Activated CD4-positive, CD25-positive, alpha-beta regulatory T cell treated with anti-CD3 and anti-CD28 coated beads, Interleukin-2, amount 50 U/mL, for 16 hours (primary cell): ENCODE data around the gene RGS8.

Source experiments
- DNase-seq: peaks from one replicate; pipeline ENCODE4 v3.0.0-alpha.2; 2020; ENCODE audit warnings: low read depth, low spot score

The RGS8 gene

GRCh38 chr1:182672487-182672836 lies 11.9 kb downstream of the RGS8 start:
- DNase-seq, result no peak

DNA sequence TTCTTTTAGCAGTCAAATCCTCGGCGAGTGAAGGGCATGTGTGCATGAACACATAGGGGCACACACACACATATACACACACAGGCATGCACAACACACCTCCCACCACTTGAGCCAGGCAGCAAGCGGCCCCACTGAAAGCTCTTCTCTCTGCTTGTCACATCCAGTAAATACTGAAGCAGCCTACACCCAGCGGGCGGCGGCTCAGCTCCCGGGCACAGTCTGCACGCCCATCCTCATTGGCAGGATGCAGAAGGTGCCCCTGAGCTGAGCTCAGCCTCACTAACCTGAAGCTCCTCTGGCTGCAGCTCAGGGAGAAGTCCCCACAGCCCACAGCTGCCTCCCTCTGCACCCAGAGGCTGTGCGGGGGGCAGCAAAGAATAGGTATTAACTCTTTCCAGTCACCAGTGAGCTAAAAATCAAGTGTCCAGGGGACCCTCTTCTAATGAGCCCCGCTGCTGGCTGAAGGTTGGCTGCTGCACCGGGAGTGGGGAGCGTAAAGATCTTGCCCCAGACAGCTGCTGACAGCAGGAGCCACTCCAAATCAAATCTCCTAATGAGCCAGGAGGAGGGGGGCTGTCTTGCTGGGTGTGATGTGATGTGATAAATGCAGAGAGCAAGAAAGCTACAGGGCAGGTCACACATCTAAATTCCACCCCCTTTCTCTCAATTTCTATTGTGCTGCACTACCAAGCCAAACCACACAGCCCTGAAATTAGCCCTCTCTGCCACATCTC lies 12.5 kb downstream of the RGS8 start:
- DNase-seq, result no peak

DNA sequence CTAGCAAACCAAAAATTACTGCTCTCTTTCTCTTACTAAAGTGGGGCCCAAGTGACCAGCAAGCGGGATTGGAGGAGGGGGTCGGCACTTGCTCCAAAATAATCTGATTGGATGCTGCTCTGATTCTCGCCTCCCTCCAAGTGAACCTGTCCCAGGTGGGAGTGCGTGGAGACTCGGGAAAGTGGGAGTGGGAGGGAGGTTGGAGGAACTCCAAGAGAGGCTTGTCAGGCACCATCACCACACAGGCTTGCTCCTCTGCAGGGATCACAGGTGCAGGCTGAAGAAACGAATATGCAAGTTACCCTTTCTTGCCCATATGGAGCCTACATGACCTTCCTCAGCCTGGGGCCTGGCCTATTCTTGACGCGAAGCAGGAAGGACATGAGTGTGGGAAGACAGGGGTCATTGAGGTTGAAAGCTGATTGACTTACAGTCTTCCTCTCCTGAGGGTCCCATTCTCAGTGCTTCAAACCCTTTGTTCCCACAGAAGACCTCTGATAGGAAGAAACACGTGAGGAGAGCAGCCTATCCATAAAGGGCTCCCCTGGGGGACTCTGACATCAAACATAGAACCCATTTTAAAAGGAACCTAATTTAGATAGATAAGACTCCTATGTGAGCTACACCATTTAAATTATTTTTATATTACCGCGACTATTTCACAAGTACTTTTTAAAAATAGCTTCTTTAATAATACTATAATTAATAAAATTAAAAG lies 14.2 kb downstream of the RGS8 start:
- DNase-seq, result no peak

DNA sequence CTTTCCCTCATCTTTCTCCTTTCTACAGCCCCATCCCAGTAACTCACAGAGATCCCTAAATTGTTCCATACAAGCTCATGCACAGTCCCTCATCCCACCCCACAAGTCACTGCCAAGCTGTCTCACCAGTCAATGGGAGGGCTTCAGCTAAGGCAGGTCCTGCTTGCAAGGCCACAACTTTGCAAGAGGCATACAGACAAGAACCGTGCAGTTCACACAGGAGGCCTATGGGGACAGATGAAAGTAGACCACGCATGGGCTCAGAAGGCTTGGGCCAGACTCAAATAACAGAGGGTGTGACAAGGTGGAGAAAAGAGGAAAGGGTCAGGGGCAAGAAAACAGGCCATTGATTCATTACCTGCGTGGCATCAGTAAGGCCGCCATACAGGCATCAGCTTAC lies 15.1 kb downstream of the RGS8 start:
- DNase-seq, result no peak

DNA sequence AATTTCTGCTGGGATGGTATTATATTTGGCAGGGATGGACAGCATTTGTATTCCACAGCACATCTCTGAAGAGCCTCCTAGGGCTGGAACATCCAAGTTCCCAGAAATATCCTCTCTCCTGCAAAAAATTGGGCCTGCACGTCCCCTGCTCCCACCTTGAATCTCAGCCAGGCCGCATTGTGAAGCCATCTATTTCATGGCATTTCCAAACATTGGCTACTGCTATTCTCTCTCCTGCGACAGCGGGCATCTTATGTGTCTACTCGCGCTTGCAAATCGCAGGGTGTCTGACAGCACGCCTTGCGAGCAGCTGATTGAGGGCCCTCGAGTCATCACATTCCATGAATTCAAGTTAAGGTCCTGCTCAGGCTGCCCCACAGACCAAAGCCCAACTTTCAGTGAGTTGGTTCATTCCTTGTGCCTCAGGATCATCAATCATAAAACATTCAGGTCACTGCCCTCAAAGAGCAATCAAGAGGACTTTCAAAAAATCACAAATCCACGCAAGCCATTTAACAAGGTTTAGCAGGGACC lies 15.8 kb downstream of the RGS8 start:
- DNase-seq, result no peak

GRCh38 chr1:182667848-182668505 lies 16.4 kb downstream of the RGS8 start:
- no peak for DNase-seq

GRCh38 chr1:182666706-182667105 lies 17.7 kb downstream of the RGS8 start:
- no peak for DNase-seq

DNA sequence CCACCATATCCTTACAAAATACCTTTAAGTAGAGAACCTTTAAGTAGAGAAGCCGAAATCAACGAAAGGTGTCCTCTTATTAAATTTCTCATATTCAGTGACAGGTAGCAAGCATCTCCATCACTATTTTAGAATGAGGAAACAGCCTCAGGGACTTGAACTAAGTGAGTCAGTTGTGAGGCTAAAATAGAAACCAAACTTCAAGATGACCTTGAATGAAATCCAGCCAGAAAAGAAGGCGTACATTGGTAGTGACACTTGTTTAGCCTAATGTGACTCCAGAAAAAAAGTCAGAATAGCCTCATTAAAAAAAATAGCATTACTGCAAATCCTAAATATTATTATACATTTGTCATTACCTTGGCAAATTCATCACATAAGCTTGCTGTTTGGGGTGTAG lies 20.1 kb downstream of the RGS8 start:
- DNase-seq, result no peak

GRCh38 chr1:182662956-182663355 lies 21.4 kb downstream of the RGS8 start:
- no peak for DNase-seq

DNA sequence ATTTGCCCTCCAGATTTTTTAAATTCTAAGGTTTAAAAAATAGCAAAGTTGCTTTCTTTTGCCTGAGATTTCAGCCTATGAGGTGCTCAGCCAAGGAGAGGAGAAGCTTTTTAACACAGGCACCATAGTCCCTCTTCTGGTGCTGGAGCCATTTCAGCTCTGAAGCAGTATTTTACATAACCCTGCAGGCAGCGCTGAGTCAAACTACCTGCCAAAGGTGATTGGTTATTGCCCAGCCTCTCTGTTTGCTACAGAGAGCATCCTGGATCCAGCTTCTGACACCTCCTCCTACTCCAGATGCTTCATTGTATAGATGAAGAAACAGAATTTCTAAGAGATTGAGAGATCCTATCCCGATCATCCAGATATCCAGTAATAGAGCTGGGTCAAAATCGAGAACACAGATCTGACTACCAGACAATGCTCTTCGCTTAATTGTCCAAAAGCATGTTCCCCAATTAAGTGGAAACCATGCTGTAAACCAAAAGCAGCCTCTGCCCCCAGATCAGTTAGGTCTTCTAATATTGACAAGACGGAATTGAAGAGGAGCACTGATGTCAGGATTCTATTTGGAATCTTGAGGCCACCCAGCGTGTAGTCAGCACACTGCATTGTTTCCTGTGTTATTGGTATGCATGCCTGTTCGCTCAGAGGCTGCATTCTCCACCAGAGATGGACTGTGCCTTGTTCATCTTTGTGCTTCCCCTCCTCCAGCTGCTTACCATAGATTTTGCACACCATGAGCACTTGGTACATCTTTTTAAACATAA lies 22.1 kb downstream of the RGS8 start:
- DNase-seq, result no peak

DNA sequence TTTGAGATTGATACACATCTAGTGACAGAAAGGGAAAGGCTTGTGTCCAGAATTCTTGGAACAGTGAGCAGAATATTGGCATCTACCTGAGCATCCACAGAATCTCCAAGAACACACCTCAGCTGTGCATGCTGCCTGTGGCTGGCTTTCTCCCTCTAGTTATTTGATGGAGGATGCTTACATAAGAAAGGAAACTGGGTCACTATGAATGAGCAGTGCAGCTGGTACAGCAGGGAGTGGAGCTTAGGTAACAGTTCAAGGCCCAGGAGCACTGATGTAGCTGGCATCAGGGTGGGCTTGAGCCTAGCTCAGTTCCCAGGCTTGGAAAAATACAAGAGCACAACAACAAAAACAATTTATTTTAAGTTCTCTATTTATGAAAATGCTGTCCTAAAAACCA lies 26.3 kb downstream of the RGS8 start:
- no peak for DNase-seq

- DNase-seq, result no peak
These were observed 27.5 kb downstream of the RGS8 start for GRCh38 chr1:182656842-182657397.

DNA sequence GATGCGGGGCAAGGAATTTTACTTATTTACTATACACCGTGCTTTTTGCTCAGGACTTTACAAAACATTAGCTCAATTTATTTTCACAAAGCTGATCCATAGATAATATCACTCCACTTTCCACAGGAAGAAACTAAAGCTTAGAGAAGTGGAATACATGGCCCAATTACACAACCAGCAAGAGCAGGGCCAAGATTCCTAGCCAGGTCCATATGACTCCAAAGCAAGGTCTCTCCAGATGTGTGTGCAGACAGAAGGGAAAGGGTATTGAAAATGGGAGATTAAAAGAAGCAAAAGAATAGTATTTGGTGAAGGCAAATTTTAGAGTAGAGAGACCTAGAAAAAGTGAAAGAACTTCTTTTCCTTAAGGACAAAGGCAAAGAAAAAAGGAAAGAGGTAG lies 30.4 kb downstream of the RGS8 start:
- DNase-seq, result no peak

GRCh38 chr1:182652933-182653332 lies 31.5 kb downstream of the RGS8 start:
- DNase-seq, result no peak

GRCh38 chr1:182651339-182651724 lies 33.1 kb downstream of the RGS8 start:
- no peak for DNase-seq

DNA sequence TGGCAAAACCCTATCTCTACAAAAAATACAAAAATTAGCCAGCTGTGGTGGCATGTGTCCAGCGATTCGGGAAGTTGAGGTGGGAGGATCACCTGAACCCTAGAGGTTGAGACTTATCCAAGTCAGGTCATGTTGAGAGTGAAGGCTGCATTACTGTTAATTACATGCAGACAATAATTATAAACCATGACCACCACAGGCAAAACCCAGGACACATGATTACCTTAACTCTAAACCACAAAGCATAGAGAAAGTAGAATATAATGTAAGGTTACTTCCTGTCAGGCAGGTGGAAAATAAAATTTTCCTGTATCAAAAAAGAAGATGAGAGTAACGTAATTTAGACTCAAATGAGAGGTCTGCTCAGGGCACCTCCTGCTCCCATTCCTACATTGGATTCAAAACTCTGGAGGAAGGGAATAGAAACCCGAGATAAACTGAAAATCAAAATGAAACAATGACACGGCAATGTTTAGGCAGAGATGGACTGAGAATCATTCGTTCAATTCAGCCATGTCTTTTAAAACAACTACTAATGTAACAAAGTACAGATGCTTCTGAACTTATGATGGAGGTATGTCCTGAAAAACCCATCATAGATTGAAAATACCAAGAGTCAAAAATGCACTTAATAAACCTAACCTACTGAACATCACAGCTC lies 33.6 kb downstream of the RGS8 start:
- DNase-seq, result no peak

DNA sequence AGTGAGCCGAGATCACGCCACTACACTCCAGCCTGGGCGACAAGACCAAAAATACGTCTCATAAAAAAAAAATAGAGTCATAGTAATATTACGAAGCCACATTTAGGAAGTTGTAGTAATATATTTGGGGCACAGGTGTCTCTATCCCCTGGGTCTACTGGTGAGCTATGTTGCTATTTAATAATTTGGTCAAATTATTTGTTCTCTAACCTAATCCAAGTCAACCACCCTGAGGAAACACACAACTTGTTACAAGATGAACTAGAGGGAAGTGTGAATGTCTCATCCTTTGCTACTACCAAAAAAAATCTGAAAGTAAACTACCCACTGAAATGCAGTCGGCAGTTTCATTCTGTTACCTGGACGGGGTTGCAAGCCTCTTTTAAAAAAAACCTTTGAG lies 35.3 kb downstream of the RGS8 start:
- no peak for DNase-seq

DNA sequence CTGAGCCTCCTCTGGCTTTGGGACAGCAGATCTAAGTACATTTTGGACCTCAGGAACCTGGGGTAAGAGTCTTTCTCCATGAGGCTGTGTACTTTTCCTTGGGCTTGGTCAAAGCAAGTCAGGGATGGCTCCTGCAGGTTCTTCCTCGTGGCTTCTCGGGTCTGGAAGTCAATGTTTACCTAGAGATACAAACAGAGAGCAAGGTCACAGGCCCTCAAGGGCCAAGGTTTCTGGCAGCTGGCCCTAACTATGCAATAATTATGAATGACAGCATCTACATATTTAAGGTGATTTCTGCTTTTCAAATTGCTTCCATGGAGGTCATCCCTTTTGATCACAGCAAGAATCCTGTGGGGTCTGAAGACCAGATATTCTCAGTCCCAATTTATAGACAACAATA lies 37.6 kb downstream of the RGS8 start:
- DNase-seq, result no peak

DNA sequence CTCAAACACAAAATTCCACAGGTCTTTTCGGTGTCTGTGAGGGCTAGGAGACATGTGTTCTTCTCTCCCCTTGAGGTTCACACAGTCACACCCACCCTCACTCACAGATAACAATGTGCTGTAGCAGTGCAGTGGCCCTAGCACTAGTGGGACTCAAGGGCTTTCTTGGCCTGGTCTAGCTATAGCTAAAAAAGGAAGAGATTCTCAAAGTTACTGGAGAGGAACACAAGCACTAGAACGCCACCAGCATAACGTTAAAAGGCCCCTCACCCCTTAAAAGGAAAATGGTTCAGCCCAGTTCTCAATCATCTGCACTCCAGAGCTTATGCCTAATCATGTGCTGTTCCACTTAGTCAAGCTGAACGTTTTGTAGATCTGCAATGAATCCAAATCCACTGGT lies 39.5 kb downstream of the RGS8 start:
- no peak for DNase-seq

DNA sequence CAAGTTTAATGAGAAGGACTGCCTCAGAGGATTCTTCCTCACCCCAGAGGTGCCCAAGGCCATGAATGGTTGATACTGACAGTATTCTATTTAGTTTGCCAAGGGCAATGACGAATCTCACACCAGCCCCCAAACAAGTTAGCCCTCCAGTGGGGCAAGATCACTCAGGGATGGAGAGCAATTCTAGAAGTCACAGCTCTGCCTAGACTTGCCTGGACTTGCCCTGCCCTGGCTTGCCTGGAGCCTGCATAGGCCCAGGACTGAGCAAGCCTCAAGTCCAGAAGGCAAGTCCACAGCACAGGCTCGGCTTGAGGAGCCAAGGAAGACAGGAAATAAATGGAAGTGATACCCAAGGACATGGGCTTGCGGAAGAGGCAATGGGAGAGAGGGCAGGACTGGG lies 40.7 kb downstream of the RGS8 start:
- DNase-seq, result no peak

DNA sequence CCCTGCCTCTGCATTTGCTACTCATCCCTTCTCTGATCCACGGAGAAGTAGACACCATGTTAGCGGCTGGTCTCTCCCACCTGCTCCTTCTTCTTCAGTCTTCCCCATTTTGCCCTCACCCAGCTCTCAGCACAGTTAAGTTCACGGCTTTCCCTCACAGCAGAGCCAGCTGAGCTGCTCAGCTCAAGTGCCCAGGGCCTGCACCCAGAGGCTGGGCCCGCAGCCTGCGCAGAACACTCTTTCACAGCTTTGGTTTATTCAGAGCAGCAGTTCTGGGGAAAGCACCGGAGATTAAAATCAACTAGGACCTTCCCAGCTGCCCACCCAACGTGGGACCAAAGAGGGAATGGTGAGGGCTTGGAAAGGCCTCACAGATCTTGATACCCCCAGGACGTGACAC lies 41.9 kb downstream of the RGS8 start:
- DNase-seq, result no peak
